Activated CD4-positive, alpha-beta T cell treated with anti-CD3 and anti-CD28 coated beads for 36 hours (primary cell): ENCODE results near the gene CEP112. TPM values are rescaled to one million over a fixed set of nuclear protein-coding genes. Genes with fewer than 3 reads are reported as not detected.
A peak's percentile ranks its signal among the peaks of the same experiment; 100 is the strongest.

ENCODE experiments used
- ATAC-seq: fragments of 200-7000 bp; cut with Tn5 transposase; one replicate; pipeline ENCODE4 v1.10.0; 2021; ENCODE audit warnings: mild to moderate bottlenecking, moderate library complexity
- CTCF ChIA-PET: fragments of 350-600 bp; sonication (Branson Sonifier 250); formaldehyde crosslinking; loops from one replicate; lab custom pipeline; 2021; ENCODE audit warnings: antibody characterized with exemption; lab: Charles Lee
- POLR2A ChIA-PET: fragments of 350-600 bp; sonication (Branson Sonifier 250); formaldehyde crosslinking; loops from one replicate; lab custom pipeline; 2021; ENCODE audit warnings: antibody characterized with exemption, inconsistent platforms; lab: Charles Lee
- DNase-seq: peaks from one replicate; pipeline ENCODE4 v3.0.0-alpha.2; 2020
- H3K27ac Mint-ChIP-seq: one replicate; pipeline ENCODE4 v1.8.0; 2021; ENCODE audit warnings: mixed read lengths
- H3K27me3 Mint-ChIP-seq: one replicate; pipeline ENCODE4 v1.8.0; 2021; ENCODE audit warnings: mixed read lengths
- H3K36me3 Mint-ChIP-seq: one replicate; pipeline ENCODE4 v1.8.0; 2021; ENCODE audit warnings: low read depth, mixed read lengths
- H3K4me1 Mint-ChIP-seq: one replicate; pipeline ENCODE4 v1.8.0; 2021; ENCODE audit warnings: mixed read lengths
- H3K4me3 Mint-ChIP-seq: one replicate; pipeline ENCODE4 v1.8.0; 2021; ENCODE audit warnings: mild to moderate bottlenecking, moderate library complexity, mixed read lengths
- H3K9me3 Mint-ChIP-seq: one replicate; pipeline ENCODE4 v1.8.0; 2021; ENCODE audit warnings: low read depth, mixed read lengths
- intact Hi-C, 2 experiments: fragments of 100-400 bp; cut with DNase I in 1 of 2; cut with micrococcal nuclease in 1 of 2; formaldehyde crosslinking; loops; one replicate each; pipeline versions ENCODE4 v1.14.2 to v1.15.1; 2022 to 2024; cut with DNase I, micrococcal nuclease
- total RNA-seq, 2 experiments: library from RNA; stranded (reverse); gene quantifications; one replicate each; pipeline ENCODE4 v1.2.3, GENCODE V29; 2021

CEP112 gene
- total RNA-seq, 2 experiments from 2014 or later = 2.2 to 2.8 TPM

GRCh38 chr17:66056148-66056547 lies 135.8 kb downstream of the CEP112 start:
- DNase-seq (no peak), ATAC-seq (no peak)
- ChIA-PET POLR2A (no interaction called here), CTCF (no interaction called here)
- intact Hi-C loops = no loop called here
- no peak overlapping the region for H3K4me3 Mint-ChIP-seq
- H3K36me3 Mint-ChIP-seq = peaks cover 3% of the 10 kb centered on the region
- H3K4me1 Mint-ChIP-seq = no peaks in the 10 kb centered on the region
- no peak overlapping the region for H3K27ac Mint-ChIP-seq
- H3K9me3 Mint-ChIP-seq = no peaks in the 10 kb centered on the region
- no peaks in the 10 kb centered on the region for H3K27me3 Mint-ChIP-seq

GRCh38 chr17:66054242-66054641 lies 137.7 kb downstream of the CEP112 start:
- no peaks in the 10 kb centered on the region for H3K27me3 Mint-ChIP-seq
- ATAC-seq (no peak), DNase-seq (no peak)
- no peak overlapping the region for H3K4me3 Mint-ChIP-seq
- H3K9me3 Mint-ChIP-seq = peaks cover 4% of the 10 kb centered on the region
- CTCF ChIA-PET = no interaction called here
- intact Hi-C loops = no loop called here
- H3K27ac Mint-ChIP-seq = no peak overlapping the region
- no peaks in the 10 kb centered on the region for H3K4me1 Mint-ChIP-seq
- peaks cover 3% of the 10 kb centered on the region for H3K36me3 Mint-ChIP-seq
- POLR2A ChIA-PET = no interaction called here

DNA sequence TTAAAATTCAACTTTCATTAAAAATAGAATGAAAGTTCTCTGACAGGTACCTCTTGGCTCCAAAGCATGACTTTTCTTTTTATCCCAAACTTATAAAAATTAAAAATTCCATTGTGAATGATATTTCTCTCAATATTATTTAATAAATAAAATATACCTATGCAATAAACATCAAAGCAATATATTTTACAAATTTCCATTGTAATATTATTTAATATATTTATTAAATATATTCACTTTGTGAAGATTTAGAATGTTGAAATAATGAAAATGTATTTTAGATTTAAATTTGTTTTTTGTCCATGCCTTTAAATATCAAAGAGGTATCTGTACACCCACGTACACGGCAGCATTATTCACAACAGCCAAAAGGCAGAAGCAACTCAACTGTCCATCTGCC lies 147.8 kb downstream of the CEP112 start:
- H3K9me3 Mint-ChIP-seq = no peaks in the 10 kb centered on the region
- no peaks in the 10 kb centered on the region for H3K4me1 Mint-ChIP-seq
- no peaks in the 10 kb centered on the region for H3K36me3 Mint-ChIP-seq
- no peak overlapping the region for H3K4me3 Mint-ChIP-seq
- no peak overlapping the region for H3K27ac Mint-ChIP-seq
- intact Hi-C loops = no loop called here
- POLR2A ChIA-PET = no interaction called here
- CTCF ChIA-PET = interaction anchor here (1.3 kb wide), 1 partner anchor 13 kb away, joined by 3 read pairs; no protein-coding TSS in a partner anchor
- DNase-seq = no peak
- no peak for ATAC-seq
- H3K27me3 Mint-ChIP-seq = no peaks in the 10 kb centered on the region

DNA sequence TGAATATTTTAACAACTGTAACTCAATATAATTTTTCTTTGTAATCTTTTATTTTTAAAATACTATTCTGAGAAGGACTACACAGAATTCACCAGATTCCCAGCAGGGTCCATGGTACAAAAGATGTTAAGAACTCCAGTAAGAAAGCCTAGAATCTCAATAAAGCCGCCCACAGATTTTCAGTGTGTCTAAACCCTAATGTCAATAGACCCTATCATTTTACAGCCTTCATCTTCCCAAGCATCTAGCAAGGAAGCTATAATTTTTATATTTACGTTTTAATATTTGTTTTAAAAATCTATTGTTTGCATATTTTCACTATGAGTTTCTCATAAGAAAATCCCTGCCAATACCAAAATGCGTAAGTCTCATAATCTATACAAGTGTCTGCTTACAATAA lies 148.5 kb downstream of the CEP112 start:
- no peaks in the 10 kb centered on the region for H3K36me3 Mint-ChIP-seq
- no peaks in the 10 kb centered on the region for H3K4me1 Mint-ChIP-seq
- intact Hi-C loops = no loop called here
- ATAC-seq (no peak), DNase-seq (no peak)
- H3K4me3 Mint-ChIP-seq = no peak overlapping the region
- ChIA-PET POLR2A (no interaction called here), CTCF (interaction anchor here (1.3 to 1.4 kb wide), 2 partner anchors 13 to 122 kb away, joined by 3 read pairs; no protein-coding TSS in a partner anchor)
- no peak overlapping the region for H3K27ac Mint-ChIP-seq
- no peaks in the 10 kb centered on the region for H3K9me3 Mint-ChIP-seq
- H3K27me3 Mint-ChIP-seq = no peaks in the 10 kb centered on the region

DNA sequence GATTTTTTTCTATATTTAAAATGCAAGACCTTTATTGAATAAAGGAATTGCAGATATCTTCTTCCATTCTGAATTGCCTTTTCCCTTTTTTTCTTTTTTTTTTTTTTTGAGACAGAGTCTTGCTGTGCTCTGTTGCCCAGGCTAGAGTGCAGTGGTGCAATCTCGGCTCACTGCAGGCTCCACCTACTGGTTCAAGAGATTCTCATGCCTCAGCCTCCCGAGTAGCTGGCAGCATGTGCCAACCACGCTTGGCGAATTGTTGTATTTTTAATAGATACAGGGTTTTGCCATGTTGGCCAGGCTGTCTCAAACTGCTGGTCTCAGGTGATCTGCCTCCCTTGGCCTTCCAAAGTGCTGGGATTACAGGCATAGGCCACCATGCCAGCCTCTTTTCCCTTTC lies 151.5 kb downstream of the CEP112 start:
- Mint-ChIP-seq H3K27ac (no peak overlapping the region), H3K36me3 (no peaks in the 10 kb centered on the region), H3K4me3 (no peak overlapping the region), H3K4me1 (no peaks in the 10 kb centered on the region), H3K9me3 (no peaks in the 10 kb centered on the region), H3K27me3 (no peaks in the 10 kb centered on the region)
- ChIA-PET CTCF (no interaction called here), POLR2A (no interaction called here)
- ATAC-seq = no peak
- intact Hi-C loops = no loop called here
- DNase-seq = no peak

DNA sequence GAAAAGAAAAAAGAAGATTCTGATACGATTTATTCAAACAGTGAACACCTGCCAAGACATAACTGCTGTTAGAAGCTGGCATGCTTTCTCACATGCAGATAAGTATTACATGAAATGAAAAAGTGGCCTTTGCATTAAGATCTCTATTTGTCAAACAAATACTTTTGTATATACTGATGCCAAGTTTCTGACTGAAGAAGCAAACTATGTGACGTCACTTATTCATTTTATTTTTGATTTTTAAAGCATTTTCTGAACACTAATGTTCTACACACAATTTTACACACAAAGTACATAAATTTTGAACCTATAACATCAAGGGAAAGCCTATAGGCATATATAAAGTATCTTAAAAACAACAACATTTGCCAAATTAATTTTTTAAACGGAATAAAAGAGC lies 153.8 kb downstream of the CEP112 start:
- ATAC-seq (no peak), DNase-seq (no peak)
- Mint-ChIP-seq H3K4me3 (no peak overlapping the region), H3K4me1 (no peaks in the 10 kb centered on the region), H3K9me3 (no peaks in the 10 kb centered on the region), H3K27ac (no peak overlapping the region), H3K36me3 (no peaks in the 10 kb centered on the region), H3K27me3 (no peaks in the 10 kb centered on the region)
- POLR2A ChIA-PET = no interaction called here
- CTCF ChIA-PET = no interaction called here
- intact Hi-C loops = no loop called here

DNA sequence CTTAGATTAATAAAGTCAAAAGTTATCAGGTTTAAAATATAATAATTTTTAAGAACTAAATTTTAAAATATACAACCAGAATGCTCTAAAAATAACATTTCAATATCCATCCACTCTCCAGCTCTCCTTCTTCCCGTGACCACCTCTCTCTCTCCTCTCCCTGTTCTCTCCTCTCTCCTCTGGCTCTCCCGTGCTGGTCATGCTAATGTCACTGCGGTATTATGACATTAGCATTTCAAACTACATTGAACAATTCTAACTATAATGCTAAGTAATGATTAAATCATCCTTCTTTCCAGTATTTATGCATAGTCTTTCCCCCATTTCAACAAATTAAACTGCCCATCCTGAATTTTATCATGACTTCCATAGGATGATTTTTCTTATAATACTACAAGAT lies 154.7 kb downstream of the CEP112 start:
- POLR2A ChIA-PET = no interaction called here
- Mint-ChIP-seq H3K4me1 (peaks cover 3% of the 10 kb centered on the region), H3K36me3 (no peaks in the 10 kb centered on the region), H3K4me3 (no peak overlapping the region), H3K27ac (no peak overlapping the region), H3K27me3 (no peaks in the 10 kb centered on the region), H3K9me3 (no peaks in the 10 kb centered on the region)
- no peak for ATAC-seq
- intact Hi-C loops = no loop called here
- no peak for DNase-seq
- CTCF ChIA-PET = no interaction called here

GRCh38 chr17:66032082-66032712 lies 159.7 kb downstream of the CEP112 start:
- no peak overlapping the region for H3K4me3 Mint-ChIP-seq
- intact Hi-C loops = no loop called here
- H3K4me1 Mint-ChIP-seq = peaks cover 5% of the 10 kb centered on the region
- no peaks in the 10 kb centered on the region for H3K27me3 Mint-ChIP-seq
- H3K36me3 Mint-ChIP-seq = no peaks in the 10 kb centered on the region
- ChIA-PET CTCF (no interaction called here), POLR2A (no interaction called here)
- H3K27ac Mint-ChIP-seq = no peak overlapping the region
- DNase-seq (no peak), ATAC-seq (peak; percentile 93)
- H3K9me3 Mint-ChIP-seq = no peaks in the 10 kb centered on the region

DNA sequence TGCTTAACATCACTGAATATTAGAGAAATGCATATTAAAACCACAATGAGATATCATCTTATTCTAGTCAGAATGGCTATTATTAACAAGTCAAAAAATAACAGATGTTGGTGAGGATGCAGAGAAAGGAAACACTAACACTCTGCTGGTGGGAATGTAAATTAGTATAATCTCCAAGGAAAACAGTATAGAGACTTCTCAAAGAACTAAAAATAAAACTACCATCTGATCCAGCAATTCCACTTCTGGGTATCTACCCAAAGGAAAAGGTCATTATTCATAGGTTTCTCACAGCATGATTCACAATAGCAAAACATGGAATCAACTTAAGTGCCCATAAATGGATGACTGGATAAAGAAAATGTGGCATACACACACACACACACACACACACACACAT lies 166.4 kb downstream of the CEP112 start:
- POLR2A ChIA-PET = no interaction called here
- H3K36me3 Mint-ChIP-seq = peaks cover 5% of the 10 kb centered on the region
- CTCF ChIA-PET = no interaction called here
- H3K27me3 Mint-ChIP-seq = no peaks in the 10 kb centered on the region
- peaks cover 23% of the 10 kb centered on the region for H3K9me3 Mint-ChIP-seq
- no peak overlapping the region for H3K4me3 Mint-ChIP-seq
- intact Hi-C loops = no loop called here
- H3K4me1 Mint-ChIP-seq = no peaks in the 10 kb centered on the region
- ATAC-seq (no peak), DNase-seq (no peak)
- no peak overlapping the region for H3K27ac Mint-ChIP-seq

GRCh38 chr17:66021757-66022156 lies 170.2 kb downstream of the CEP112 start:
- Mint-ChIP-seq H3K36me3 (peaks cover 5% of the 10 kb centered on the region), H3K4me1 (no peaks in the 10 kb centered on the region), H3K27ac (no peak overlapping the region), H3K27me3 (no peaks in the 10 kb centered on the region), H3K9me3 (peaks cover 23% of the 10 kb centered on the region), H3K4me3 (no peak overlapping the region)
- CTCF ChIA-PET = no interaction called here
- intact Hi-C loops = no loop called here
- POLR2A ChIA-PET = no interaction called here
- no peak for ATAC-seq
- DNase-seq = no peak

DNA sequence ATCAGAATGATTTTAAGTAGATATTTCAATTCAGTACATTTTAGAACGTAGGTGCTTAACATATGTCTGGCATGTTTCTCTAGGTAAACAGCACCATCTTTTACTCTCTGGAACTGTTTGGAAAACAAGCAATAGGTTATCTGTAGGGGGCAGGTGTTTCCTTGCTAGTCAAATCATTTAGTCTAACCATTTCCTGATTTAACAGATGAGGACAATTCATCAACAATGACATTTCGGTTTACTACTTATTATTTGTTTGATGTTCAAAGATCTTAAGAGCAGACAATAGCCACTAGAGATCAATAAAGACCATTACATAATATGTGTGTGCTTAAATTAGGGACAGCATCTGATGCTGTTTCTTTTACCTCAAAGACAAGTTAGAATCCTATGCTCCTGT lies 173.1 kb downstream of the CEP112 start:
- H3K4me1 Mint-ChIP-seq = no peaks in the 10 kb centered on the region
- DNase-seq (no peak), ATAC-seq (no peak)
- ChIA-PET CTCF (no interaction called here), POLR2A (no interaction called here)
- peaks cover 10% of the 10 kb centered on the region for H3K9me3 Mint-ChIP-seq
- peaks cover 5% of the 10 kb centered on the region for H3K36me3 Mint-ChIP-seq
- no peak overlapping the region for H3K27ac Mint-ChIP-seq
- peaks cover 3% of the 10 kb centered on the region for H3K27me3 Mint-ChIP-seq
- no peak overlapping the region for H3K4me3 Mint-ChIP-seq
- intact Hi-C loops = no loop called here

DNA sequence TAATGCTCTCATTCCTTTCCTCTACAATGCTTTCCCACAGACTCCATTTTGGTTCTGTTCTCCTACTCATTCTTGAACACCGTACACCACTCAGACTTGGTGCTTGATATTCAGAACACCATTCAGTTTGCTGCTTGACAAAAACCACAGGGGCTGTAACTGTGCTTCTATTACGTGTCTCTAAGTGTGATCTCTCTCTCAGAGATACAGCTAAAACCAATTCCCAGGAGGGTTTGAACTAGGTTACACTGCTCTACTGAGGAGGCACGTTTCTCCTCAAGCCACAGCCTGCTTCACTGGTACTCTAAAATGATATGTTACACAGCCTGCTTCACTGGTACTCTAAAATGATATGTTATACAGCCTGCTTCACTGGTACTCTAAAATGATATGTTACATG lies 175.7 kb downstream of the CEP112 start:
- no peak for DNase-seq
- no peak for ATAC-seq
- Mint-ChIP-seq H3K4me3 (no peak overlapping the region), H3K9me3 (no peaks in the 10 kb centered on the region), H3K27ac (no peak overlapping the region), H3K36me3 (no peaks in the 10 kb centered on the region), H3K4me1 (no peaks in the 10 kb centered on the region), H3K27me3 (peaks cover 3% of the 10 kb centered on the region)
- ChIA-PET POLR2A (no interaction called here), CTCF (interaction anchor here (0.6 kb wide), 1 partner anchor 14 kb away, joined by 3 read pairs; no protein-coding TSS in a partner anchor)
- intact Hi-C loops = no loop called here
